ENCODE data around the gene SRD5A1. TPM values are rescaled to one million over a fixed set of nuclear protein-coding genes. Genes with fewer than 3 reads are reported as not detected.

SRD5A1 gene
- total RNA-seq, 3 donors from 2014 or later (not counting 1 experiment from before 2014, with no cell fraction given) = 6.5 to 11.0 (median 7.8) TPM

DNA sequence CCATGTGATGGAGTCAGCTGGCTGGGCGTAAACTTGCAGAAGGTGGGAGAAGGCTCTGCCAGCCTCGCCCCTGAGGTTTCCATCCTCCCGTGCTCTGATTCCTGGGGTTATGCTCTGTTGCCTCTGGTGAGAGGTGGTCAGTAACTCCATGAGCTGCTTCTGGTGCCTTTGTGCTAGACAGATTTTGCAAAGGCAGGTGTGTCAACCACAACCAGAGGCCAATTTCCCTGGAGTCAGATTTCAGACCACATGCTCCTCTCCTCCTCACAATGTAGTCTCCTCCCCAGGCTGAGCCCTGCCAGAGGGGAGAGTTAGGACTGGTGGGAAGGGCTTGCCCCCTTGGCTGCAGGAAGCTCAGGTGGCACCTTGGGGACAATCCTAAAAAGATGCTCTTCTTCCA is 41.2 kb downstream of the SRD5A1 start:
- H3K4me1 ChIP-seq (ENCODE audit: control insufficient read depth, insufficient read depth, low read length) = no peaks in the 10 kb centered on the region
- Mint-ChIP-seq H3K4me1 (no peaks in the 10 kb centered on the region), H3K36me3 (no peaks in the 10 kb centered on the region), H3K4me3 (no peak overlapping the region), H3K27me3 (ENCODE audit: low read depth in 2 of 2) (peaks cover 0 to 7% of the 10 kb centered on the region in 2 donors), H3K9me3 (peaks cover 0 to 2% of the 10 kb centered on the region in 2 donors), H3K27ac (no peak overlapping the region)
- no peak for ATAC-seq
- H3K9me3 ChIP-seq (ENCODE audit: control insufficient read depth, insufficient read depth, low read length) = no peaks in the 10 kb centered on the region
- H3K36me3 ChIP-seq (ENCODE audit: control insufficient read depth, insufficient read depth, low read length) = no peaks in the 10 kb centered on the region
- no peaks in the 10 kb centered on the region for H3K27me3 ChIP-seq (ENCODE audit: control insufficient read depth, insufficient read depth, low read length)
- intact Hi-C loops (cut with micrococcal nuclease) = no loop called here
- TF ChIP-seq, protein P1, sequence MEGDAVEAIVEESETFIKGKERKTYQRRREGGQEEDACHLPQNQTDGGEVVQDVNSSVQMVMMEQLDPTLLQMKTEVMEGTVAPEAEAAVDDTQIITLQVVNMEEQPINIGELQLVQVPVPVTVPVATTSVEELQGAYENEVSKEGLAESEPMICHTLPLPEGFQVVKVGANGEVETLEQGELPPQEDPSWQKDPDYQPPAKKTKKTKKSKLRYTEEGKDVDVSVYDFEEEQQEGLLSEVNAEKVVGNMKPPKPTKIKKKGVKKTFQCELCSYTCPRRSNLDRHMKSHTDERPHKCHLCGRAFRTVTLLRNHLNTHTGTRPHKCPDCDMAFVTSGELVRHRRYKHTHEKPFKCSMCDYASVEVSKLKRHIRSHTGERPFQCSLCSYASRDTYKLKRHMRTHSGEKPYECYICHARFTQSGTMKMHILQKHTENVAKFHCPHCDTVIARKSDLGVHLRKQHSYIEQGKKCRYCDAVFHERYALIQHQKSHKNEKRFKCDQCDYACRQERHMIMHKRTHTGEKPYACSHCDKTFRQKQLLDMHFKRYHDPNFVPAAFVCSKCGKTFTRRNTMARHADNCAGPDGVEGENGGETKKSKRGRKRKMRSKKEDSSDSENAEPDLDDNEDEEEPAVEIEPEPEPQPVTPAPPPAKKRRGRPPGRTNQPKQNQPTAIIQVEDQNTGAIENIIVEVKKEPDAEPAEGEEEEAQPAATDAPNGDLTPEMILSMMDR (IDR thresholded peaks at IDR 0.05) = no peak
- DNase-seq = no peak
- H3K27ac ChIP-seq (ENCODE audit: low read length) = no peak overlapping the region
- H3K4me3 ChIP-seq (ENCODE audit: low read length) = no peak overlapping the region
- WGBS (ENCODE audit: insufficient coverage) = 93% methylated on average over 3 of the region's 3 CpGs

DNA sequence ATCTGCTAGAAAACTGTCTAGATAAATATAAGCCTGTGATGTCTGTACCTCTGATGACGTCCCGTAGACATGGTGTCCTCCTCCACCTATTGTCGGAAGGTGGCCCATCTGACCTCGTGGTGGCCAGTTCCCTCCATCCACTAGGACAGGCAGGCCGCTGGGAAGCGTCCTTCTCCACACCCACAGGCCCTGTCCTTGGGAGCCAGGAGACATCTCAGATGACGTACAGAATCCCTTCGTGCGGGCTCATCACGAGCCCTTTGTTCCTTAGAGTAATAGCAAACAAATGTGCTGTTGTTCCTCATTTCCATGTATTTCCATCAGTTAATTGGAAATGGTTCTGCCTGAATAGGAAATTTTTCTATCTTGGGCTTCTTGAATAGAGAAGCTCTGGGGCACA is 41.6 kb downstream of the SRD5A1 start:
- no peak overlapping the region for H3K27ac Mint-ChIP-seq
- TF ChIP-seq, protein P1 (IDR thresholded peaks at IDR 0.05) = no peak
- peaks cover 0 to 2% of the 10 kb centered on the region in 2 donors for H3K9me3 Mint-ChIP-seq
- DNase-seq (no peak), ATAC-seq (no peak)
- H3K4me3 ChIP-seq (ENCODE audit: low read length) = no peak overlapping the region
- no peak overlapping the region for H3K27ac ChIP-seq (ENCODE audit: low read length)
- intact Hi-C loops (cut with micrococcal nuclease) = no loop called here
- no peaks in the 10 kb centered on the region for H3K4me1 Mint-ChIP-seq
- 96% methylated on average over 10 of the region's 10 CpGs for WGBS (ENCODE audit: insufficient coverage)
- H3K27me3 Mint-ChIP-seq (ENCODE audit: low read depth in 2 of 2) = peaks cover 0 to 7% of the 10 kb centered on the region in 2 donors
- H3K9me3 ChIP-seq (ENCODE audit: control insufficient read depth, insufficient read depth, low read length) = no peaks in the 10 kb centered on the region
- H3K36me3 ChIP-seq (ENCODE audit: control insufficient read depth, insufficient read depth, low read length) = no peaks in the 10 kb centered on the region
- H3K4me1 ChIP-seq (ENCODE audit: control insufficient read depth, insufficient read depth, low read length) = no peaks in the 10 kb centered on the region
- no peak overlapping the region for H3K4me3 Mint-ChIP-seq
- H3K27me3 ChIP-seq (ENCODE audit: control insufficient read depth, insufficient read depth, low read length) = no peaks in the 10 kb centered on the region
- H3K36me3 Mint-ChIP-seq = no peaks in the 10 kb centered on the region

DNA sequence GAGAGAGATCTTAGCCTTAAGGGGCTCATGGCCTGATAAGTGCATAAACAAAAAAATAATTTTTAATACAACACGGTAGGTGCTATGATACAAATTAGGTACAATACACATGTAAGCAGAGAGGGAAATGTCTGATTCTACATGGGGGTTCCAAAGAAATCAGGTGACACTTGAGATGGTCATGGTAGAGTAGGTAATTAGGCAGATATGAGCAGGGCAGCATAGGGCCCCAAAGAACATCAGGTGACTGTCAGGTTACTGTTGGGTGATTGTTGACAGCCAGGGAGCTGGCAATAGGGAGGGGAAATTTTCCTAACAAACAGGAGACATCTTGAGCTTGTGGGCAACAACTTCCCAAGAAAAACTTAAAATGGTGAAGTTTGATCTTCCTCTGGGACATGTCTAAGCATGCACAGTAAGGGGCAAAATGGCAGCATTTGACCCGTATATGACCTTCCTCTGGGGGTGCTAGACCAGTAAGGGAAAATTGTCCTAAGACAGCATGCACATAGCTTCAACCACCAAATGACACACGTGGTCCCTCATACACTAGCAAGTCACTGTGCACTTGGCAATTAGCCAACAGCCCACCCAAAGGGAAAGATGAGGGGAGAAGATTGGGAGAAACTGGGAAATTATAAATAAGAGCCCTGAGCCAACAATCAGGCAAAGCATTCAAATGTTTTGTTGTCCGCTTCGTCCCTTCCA is 42.7 kb downstream of the SRD5A1 start:
- H3K4me3 ChIP-seq (ENCODE audit: low read length) = no peak overlapping the region
- no peaks in the 10 kb centered on the region for H3K36me3 Mint-ChIP-seq
- peaks cover 0 to 2% of the 10 kb centered on the region in 2 donors for H3K9me3 Mint-ChIP-seq
- DNase-seq = no peak
- H3K4me3 Mint-ChIP-seq = no peak overlapping the region
- WGBS (ENCODE audit: insufficient coverage) = 99% methylated on average over 4 of the region's 5 CpGs
- H3K9me3 ChIP-seq (ENCODE audit: control insufficient read depth, insufficient read depth, low read length) = no peaks in the 10 kb centered on the region
- H3K4me1 Mint-ChIP-seq = no peaks in the 10 kb centered on the region
- no peak for ATAC-seq
- TF ChIP-seq, protein P1 (IDR thresholded peaks at IDR 0.05) = no peak
- H3K27ac Mint-ChIP-seq = no peak overlapping the region
- H3K27ac ChIP-seq (ENCODE audit: low read length) = no peak overlapping the region
- intact Hi-C loops (cut with micrococcal nuclease) = no loop called here
- no peaks in the 10 kb centered on the region for H3K27me3 ChIP-seq (ENCODE audit: control insufficient read depth, insufficient read depth, low read length)
- peaks cover 0 to 7% of the 10 kb centered on the region in 2 donors for H3K27me3 Mint-ChIP-seq (ENCODE audit: low read depth in 2 of 2)
- H3K4me1 ChIP-seq (ENCODE audit: control insufficient read depth, insufficient read depth, low read length) = no peaks in the 10 kb centered on the region
- H3K36me3 ChIP-seq (ENCODE audit: control insufficient read depth, insufficient read depth, low read length) = no peaks in the 10 kb centered on the region

DNA sequence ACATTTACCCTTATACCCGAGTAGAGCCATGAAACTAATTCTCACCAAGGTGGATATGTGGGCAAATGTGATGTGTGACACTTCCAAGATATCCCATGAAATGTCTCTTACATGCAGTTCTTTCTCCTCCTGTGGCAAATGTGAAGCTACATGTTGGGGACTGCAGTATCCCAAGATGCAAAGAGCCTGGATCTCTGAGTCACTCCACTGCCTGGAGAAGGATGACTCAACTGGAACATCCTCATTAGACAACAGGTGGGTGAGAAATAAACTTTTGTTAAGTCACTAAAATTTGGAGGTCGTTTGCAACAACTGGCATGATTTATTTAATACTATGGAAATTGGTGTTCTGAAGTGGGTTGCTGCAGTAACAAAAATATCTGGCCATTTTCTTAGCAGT is 43.5 kb downstream of the SRD5A1 start:
- no peak for DNase-seq
- H3K4me3 Mint-ChIP-seq = no peak overlapping the region
- TF ChIP-seq, protein P1 (IDR thresholded peaks at IDR 0.05) = no peak
- Histone ChIP-seq H3K4me1 (ENCODE audit: control insufficient read depth, insufficient read depth, low read length) (no peaks in the 10 kb centered on the region), H3K27me3 (ENCODE audit: control insufficient read depth, insufficient read depth, low read length) (no peaks in the 10 kb centered on the region), H3K4me3 (ENCODE audit: low read length) (no peak overlapping the region), H3K36me3 (ENCODE audit: control insufficient read depth, insufficient read depth, low read length) (no peaks in the 10 kb centered on the region), H3K9me3 (ENCODE audit: control insufficient read depth, insufficient read depth, low read length) (no peaks in the 10 kb centered on the region), H3K27ac (ENCODE audit: low read length) (no peak overlapping the region)
- H3K27me3 Mint-ChIP-seq (ENCODE audit: low read depth in 2 of 2) = peaks cover 2 to 7% of the 10 kb centered on the region in 2 donors
- no peaks in the 10 kb centered on the region for H3K36me3 Mint-ChIP-seq
- H3K4me1 Mint-ChIP-seq = no peaks in the 10 kb centered on the region
- intact Hi-C loops (cut with micrococcal nuclease) = no loop called here
- H3K27ac Mint-ChIP-seq = no peak overlapping the region
- ATAC-seq = no peak
- peaks cover 0 to 2% of the 10 kb centered on the region in 2 donors for H3K9me3 Mint-ChIP-seq
- 56% methylated on average over 1 of the region's 2 CpGs for WGBS (ENCODE audit: insufficient coverage)
